ENCODE results near the gene CCDC68. TPM values are rescaled to one million over a fixed set of nuclear protein-coding genes. Genes with fewer than 3 reads are reported as not detected.
"Not testable (repeated sequence)": the region's sequence is repeated elsewhere in the genome, so short reads cannot be mapped to it uniquely, and the experiment has no call there.

The CCDC68 gene
- total RNA-seq, 1 donor from 2014 or later, result 6.0 TPM

GRCh38 chr18:54878659-54879358 is 80.5 kb downstream of the CCDC68 start:
- no peak for DNase-seq (ENCODE audit: low spot score)

GRCh38 chr18:54878159-54878622 is 81.1 kb downstream of the CCDC68 start:
- DNase-seq (ENCODE audit: low spot score), result no peak

- no peak for DNase-seq (ENCODE audit: low spot score)
Measured at GRCh38 chr18:54877076-54877475, 82.2 kb downstream of the CCDC68 start.

- no peak for DNase-seq (ENCODE audit: low spot score)
Measured at GRCh38 chr18:54875063-54875462, 84.2 kb downstream of the CCDC68 start.

GRCh38 chr18:54873884-54874255 is 85.4 kb downstream of the CCDC68 start:
- no peak for DNase-seq (ENCODE audit: low spot score)

GRCh38 chr18:54872681-54873080 is 86.6 kb downstream of the CCDC68 start:
- no peak for DNase-seq (ENCODE audit: low spot score)

GRCh38 chr18:54871231-54871630 is 88.0 kb downstream of the CCDC68 start:
- no peak for DNase-seq (ENCODE audit: low spot score)

GRCh38 chr18:54867131-54867530 is 92.1 kb downstream of the CCDC68 start:
- DNase-seq (ENCODE audit: low spot score), result no peak

- no peak for DNase-seq (ENCODE audit: low spot score)
Measured at GRCh38 chr18:54860941-54861340, 98.3 kb downstream of the CCDC68 start.

GRCh38 chr18:54859667-54860421 is 99.4 kb downstream of the CCDC68 start:
- DNase-seq (ENCODE audit: low spot score), result no peak

- no peak for DNase-seq (ENCODE audit: low spot score)
Measured at GRCh38 chr18:54857499-54857898, 101.8 kb downstream of the CCDC68 start.

- DNase-seq (ENCODE audit: low spot score), result no peak
Measured at GRCh38 chr18:54856105-54856646, 103.1 kb downstream of the CCDC68 start.

GRCh38 chr18:54855050-54855449 is 104.2 kb downstream of the CCDC68 start:
- DNase-seq (ENCODE audit: low spot score), result not testable (repeated sequence)

GRCh38 chr18:54852780-54853675 is 106.2 kb downstream of the CCDC68 start:
- DNase-seq (ENCODE audit: low spot score), result no peak

Other genes starting within 250 kb of the CCDC68 start
- 0.93 TPM for gene RAB27B, start 131.0 kb downstream of the CCDC68 start, total RNA-seq

Data from mesenteric fat pad (tissue), 1 donor.